ENCODE results near the gene TSN. TPM values are rescaled to one million over a fixed set of nuclear protein-coding genes. Genes with fewer than 3 reads are reported as not detected.
A peak's percentile ranks its signal among the peaks of the same experiment; 100 is the strongest.

The TSN gene
- total and polyA plus RNA-seq, 9 of the 15 experiments (the other 6 are each of a cell fraction or from before 2014, with no cell fraction given): 63.2 to 152 (median 95.2) TPM

- TF ChIP-seq OTX1 (CRISPR knock-in tag; IDR thresholded peaks at IDR 0.05): no peak
- no peak for TF ChIP-seq E2F1 (CRISPR knock-in tag; IDR thresholded peaks at IDR 0.05)
- TF ChIP-seq GABPB1 (CRISPR knock-in tag; IDR thresholded peaks at IDR 0.05): peak; percentile 91
- no peak for TF ChIP-seq THRAP3 (IDR thresholded peaks at IDR 0.05; ENCODE audit: borderline replicate concordance)
- TF ChIP-seq SPI1 (IDR thresholded peaks at IDR 0.05; ENCODE audit: borderline replicate concordance, low read depth, low read length): no peak
- peak; percentile 65 for TF ChIP-seq MXD1 (CRISPR knock-in tag; IDR thresholded peaks at IDR 0.05; ENCODE audit: borderline replicate concordance, poor library complexity, severe bottlenecking)
- TF ChIP-seq HBP1 (CRISPR knock-in tag; IDR thresholded peaks at IDR 0.05): no peak
- TF ChIP-seq ZNF23 (CRISPR knock-in tag; IDR thresholded peaks at IDR 0.05): no peak
- no peak for TF ChIP-seq CSDE1 (IDR thresholded peaks at IDR 0.05)
- no peak for TF ChIP-seq RBM17 (IDR thresholded peaks at IDR 0.05; ENCODE audit: borderline replicate concordance, low read depth, low read length)
- no peak for TF ChIP-seq MAFG (tag; conservative IDR thresholded peaks at IDR 0.05)
- no peak for TF ChIP-seq IRF9 (tag; IDR thresholded peaks at IDR 0.05)
- no peak for TF ChIP-seq ZNF124 (CRISPR knock-in tag; IDR thresholded peaks at IDR 0.05)
- peak; percentile 32; the same call in 1 of the 2 replicates for TF ChIP-seq NFRKB (IDR thresholded peaks at IDR 0.05; ENCODE audit: low read depth)
- TF ChIP-seq TRIM28 (IDR thresholded peaks at IDR 0.05): no peak
- TF ChIP-seq ZNF217 (CRISPR knock-in tag; IDR thresholded peaks at IDR 0.05): no peak
- peak; percentile 70 for TF ChIP-seq TAF1 (IDR thresholded peaks at IDR 0.05; ENCODE audit: control insufficient read depth, extremely low read depth, insufficient read depth, low read length, severe bottlenecking)
These were observed 18.8 kb upstream of the TSN start, which contains the start of gene NIFK (continued) for GRCh38 chr2:121736462-121737336.
